ENCODE results near the gene SEMA3F. TPM values are rescaled to one million over a fixed set of nuclear protein-coding genes. Genes with fewer than 3 reads are reported as not detected.

The SEMA3F gene
- total RNA-seq, 1 experiment from 2014 or later: 3.9 TPM

- no peak overlapping the region for H3K4me3 ChIP-seq (ENCODE audit: low read depth, low read length, poor library complexity, severe bottlenecking)
- POLR2A ChIA-PET (ENCODE audit: low non-redundant PET): no interaction called here
- CTCF ChIA-PET: no interaction called here
- TF ChIP-seq EZH2 (IDR thresholded peaks at IDR 0.05; ENCODE audit: borderline replicate concordance, low read depth, low read length, poor library complexity, severe bottlenecking) (no peak), CTCF (conservative IDR thresholded peaks at IDR 0.05; ENCODE audit: low read depth, low read length) (no peak)
- no peaks in the 10 kb centered on the region for H3K9me3 ChIP-seq (ENCODE audit: low read depth, low read length, poor library complexity, severe bottlenecking)
- intact Hi-C loops (cut with micrococcal nuclease; ENCODE audit: unreplicated experiment): loop anchor here (10.0 kb wide), 1 partner anchor 140 kb away; the partner anchor contains the start of gene SEMA3B
- H3K27ac ChIP-seq (ENCODE audit: low read depth, low read length, poor library complexity, severe bottlenecking): no peak overlapping the region
- no TSS peak for BruUV-seq (replicated peaks)
- no peak for DNase-seq (ENCODE audit: low spot score)
- H3K36me3 ChIP-seq (ENCODE audit: insufficient read depth, low read length, poor library complexity, severe bottlenecking): no peaks in the 10 kb centered on the region
- no peaks in the 10 kb centered on the region for H3K27me3 ChIP-seq (replicated peaks; ENCODE audit: insufficient read depth, low read depth, low read length, poor library complexity)
- H3K4me1 ChIP-seq (ENCODE audit: insufficient read depth, low read length, poor library complexity, severe bottlenecking): peaks cover 5% of the 10 kb centered on the region
Observed at GRCh38 chr3:50124800-50125178, 30.3 kb upstream of the SEMA3F start.

GRCh38 chr3:50125541-50126286 is 29.4 kb upstream of the SEMA3F start:
- TF ChIP-seq CTCF (conservative IDR thresholded peaks at IDR 0.05; ENCODE audit: low read depth, low read length) (no peak), EZH2 (IDR thresholded peaks at IDR 0.05; ENCODE audit: borderline replicate concordance, low read depth, low read length, poor library complexity, severe bottlenecking) (no peak)
- Histone ChIP-seq H3K27me3 (replicated peaks; ENCODE audit: insufficient read depth, low read depth, low read length, poor library complexity) (no peaks in the 10 kb centered on the region), H3K36me3 (ENCODE audit: insufficient read depth, low read length, poor library complexity, severe bottlenecking) (no peaks in the 10 kb centered on the region), H3K4me1 (ENCODE audit: insufficient read depth, low read length, poor library complexity, severe bottlenecking) (peaks cover 5% of the 10 kb centered on the region), H3K4me3 (ENCODE audit: low read depth, low read length, poor library complexity, severe bottlenecking) (no peak overlapping the region), H3K27ac (ENCODE audit: low read depth, low read length, poor library complexity, severe bottlenecking) (no peak overlapping the region), H3K9me3 (ENCODE audit: low read depth, low read length, poor library complexity, severe bottlenecking) (no peaks in the 10 kb centered on the region)
- no TSS peak for BruUV-seq (replicated peaks)
- intact Hi-C loops (cut with micrococcal nuclease; ENCODE audit: unreplicated experiment): loop anchor here (10.0 kb wide), 1 partner anchor 139 kb away; the partner anchor contains the start of gene SEMA3B
- ChIA-PET POLR2A (ENCODE audit: low non-redundant PET) (no interaction called here), CTCF (interaction anchor here (0.6 kb wide), 1 partner anchor 71 kb away, joined by 4 read pairs; no protein-coding TSS in a partner anchor)
- no peak for DNase-seq (ENCODE audit: low spot score)

- H3K9me3 ChIP-seq (ENCODE audit: low read depth, low read length, poor library complexity, severe bottlenecking): no peaks in the 10 kb centered on the region
- DNase-seq (ENCODE audit: low spot score): no peak
- intact Hi-C loops (cut with micrococcal nuclease; ENCODE audit: unreplicated experiment): loop anchor here (10.0 kb wide), 1 partner anchor 138 kb away; the partner anchor contains the start of gene SEMA3B
- peaks cover 5% of the 10 kb centered on the region for H3K4me1 ChIP-seq (ENCODE audit: insufficient read depth, low read length, poor library complexity, severe bottlenecking)
- no peaks in the 10 kb centered on the region for H3K36me3 ChIP-seq (ENCODE audit: insufficient read depth, low read length, poor library complexity, severe bottlenecking)
- ChIA-PET POLR2A (ENCODE audit: low non-redundant PET) (no interaction called here), CTCF (no interaction called here)
- H3K27me3 ChIP-seq (replicated peaks; ENCODE audit: insufficient read depth, low read depth, low read length, poor library complexity): no peaks in the 10 kb centered on the region
- BruUV-seq (replicated peaks): no TSS peak
- no peak for TF ChIP-seq CTCF (conservative IDR thresholded peaks at IDR 0.05; ENCODE audit: low read depth, low read length)
- TF ChIP-seq EZH2 (IDR thresholded peaks at IDR 0.05; ENCODE audit: borderline replicate concordance, low read depth, low read length, poor library complexity, severe bottlenecking): no peak
- no peak overlapping the region for H3K27ac ChIP-seq (ENCODE audit: low read depth, low read length, poor library complexity, severe bottlenecking)
- H3K4me3 ChIP-seq (ENCODE audit: low read depth, low read length, poor library complexity, severe bottlenecking): no peak overlapping the region
Observed at GRCh38 chr3:50126287-50127211, 28.6 kb upstream of the SEMA3F start.

All from A673 (cell line).